NB4 (cell line): ENCODE measurements around the gene TNFRSF6B.

Experiments used
- CTCF ChIP-seq: IDR thresholded peaks from one replicate; pipeline ENCODE4 v1.5.1; 2012; ENCODE audit warnings: low read depth, low read length
- MYC ChIP-seq: IDR thresholded peaks from 2 replicates; pipeline ENCODE4 v1.6.1; 2011; ENCODE audit warnings: low read depth, low read length
- POLR2A ChIP-seq: IDR thresholded peaks from 2 replicates; pipeline ENCODE4 v1.6.1; 2011; ENCODE audit warnings: mild to moderate bottlenecking; ENCODE audit not compliant: insufficient read length; ENCODE audit errors: extremely low read depth
- TF ChIP-seq, protein P1 (sequence below): IDR thresholded peaks from 2 replicates; pipeline ENCODE4 v1.6.1; 2011; ENCODE audit warnings: low read depth, low read length

DNA sequence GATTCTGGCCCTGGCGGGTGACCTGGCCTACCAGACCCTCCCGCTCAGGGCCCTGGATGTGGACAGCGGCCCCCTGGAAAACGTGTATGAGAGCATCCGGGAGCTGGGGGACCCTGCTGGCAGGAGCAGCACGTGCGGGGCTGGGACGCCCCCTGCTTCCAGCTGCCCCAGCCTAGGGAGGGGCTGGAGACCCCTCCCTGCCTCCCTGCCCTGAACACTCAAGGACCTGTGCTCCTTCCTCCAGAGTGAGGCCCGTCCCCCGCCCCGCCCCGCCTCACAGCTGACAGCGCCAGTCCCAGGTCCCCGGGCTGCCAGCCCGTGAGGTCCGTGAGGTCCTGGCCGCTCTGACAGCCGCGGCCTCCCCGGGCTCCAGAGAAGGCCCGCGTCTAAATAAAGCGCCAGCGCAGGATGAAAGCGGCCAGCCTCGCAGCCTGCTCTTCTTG lies 42.3 kb downstream of the TNFRSF6B start:
- TF ChIP-seq CTCF (no peak), POLR2A (no peak), MYC (no peak)
- TF ChIP-seq, protein P1, sequence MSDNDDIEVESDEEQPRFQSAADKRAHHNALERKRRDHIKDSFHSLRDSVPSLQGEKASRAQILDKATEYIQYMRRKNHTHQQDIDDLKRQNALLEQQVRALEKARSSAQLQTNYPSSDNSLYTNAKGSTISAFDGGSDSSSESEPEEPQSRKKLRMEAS, result no peak
